Right renal cortex interstitium (tissue), 3 donors: Measurements from ENCODE around the gene PALM. TPM values are rescaled to one million over a fixed set of nuclear protein-coding genes. Genes with fewer than 3 reads are reported as not detected.

Source experiments
- DNase-seq, 3 donors: peaks; one replicate each; pipeline ENCODE4 v3.0.0-alpha.2; 2013; ENCODE audit warnings: low read depth in 3 of 3, low spot score in 2 of 3
- polyA plus RNA-seq, 3 donors: library from polyadenylated mRNA; unstranded; fragments of 120-200 nt; gene quantifications; one replicate each; pipeline ENCODE4 v1.2.1, GENCODE V29; 2013; ENCODE audit not compliant: insufficient read length in 3 of 3

The PALM gene
- polyA plus RNA-seq, 3 donors = 62.7 to 78.6 (median 77.9) TPM

GRCh38 chr19:796692-797527, 88.2 kb downstream of the PALM start, which contains the start of gene PTBP1:
TSS of gene PTBP1 (plus strand) at chr19:797452. CDS start at chr19:797498, 46 bp downstream.
- DNase-seq = peak; percentile 99

Other genes starting within 250 kb of the PALM start
- gene SHC2, start 247.9 kb upstream of the PALM start, polyA plus RNA-seq = 10 to 100 TPM; 21.5 to 25.9 (median 21.5) TPM
- gene MADCAM1, start 212.4 kb upstream of the PALM start, polyA plus RNA-seq = 1 to 10 TPM; 2.3 to 3.9 (median 2.3) TPM
- gene TPGS1, start 201.4 kb upstream of the PALM start, polyA plus RNA-seq = 1 to 10 TPM; 4.3 to 6.7 (median 5.8) TPM
- 10 to 100 TPM; 53.8 to 68.8 (median 55.4) TPM for gene CDC34, start 177.2 kb upstream of the PALM start, polyA plus RNA-seq
- under 1 TPM in 1 of 3 donors, not detected in 2; 0.12 TPM for gene GZMM, start 164.9 kb upstream of the PALM start, polyA plus RNA-seq
- 100 to 1,000 TPM; 377 to 439 (median 378) TPM for gene BSG, start 136.3 kb upstream of the PALM start, polyA plus RNA-seq
- under 1 TPM; 0.17 to 0.25 (median 0.24) TPM for gene HCN2, start 119.1 kb upstream of the PALM start, polyA plus RNA-seq
- 10 to 100 TPM; 55.5 to 58.1 (median 56.1) TPM for gene POLRMT, start 75.4 kb upstream of the PALM start, polyA plus RNA-seq
- under 1 TPM; 0.32 to 0.42 (median 0.35) TPM for gene FGF22, start 69.1 kb upstream of the PALM start, polyA plus RNA-seq
- gene RNF126, start 45.7 kb upstream of the PALM start, polyA plus RNA-seq = 10 to 100 TPM; 18.8 to 22.9 (median 21.4) TPM
- gene FSTL3, start 32.5 kb upstream of the PALM start, polyA plus RNA-seq = 10 to 100 TPM; 15.1 to 16.2 (median 16.2) TPM
- under 1 TPM; 0.13 to 0.19 (median 0.15) TPM for gene PRSS57, start 13.5 kb upstream of the PALM start, polyA plus RNA-seq
- gene MISP, start 42.2 kb downstream of the PALM start, polyA plus RNA-seq = 1 to 10 TPM; 6.4 to 7.6 (median 6.5) TPM
- 100 to 1,000 TPM; 356 to 395 (median 364) TPM for gene PTBP1, start 88.5 kb downstream of the PALM start, polyA plus RNA-seq
- 10 to 100 TPM in 2 of 3 donors, 1 to 10 TPM in 1; 9.5 to 12.3 (median 11.1) TPM for gene PLPPR3, start 113.0 kb downstream of the PALM start, polyA plus RNA-seq
- gene AZU1, start 118.9 kb downstream of the PALM start, polyA plus RNA-seq = 1 to 10 TPM in 1 of 3 donors, under 1 TPM in 2; 0.31 to 1.1 (median 0.83) TPM
- 1 to 10 TPM in 1 of 3 donors, under 1 TPM in 2; 0.32 to 1.6 (median 0.78) TPM for gene PRTN3, start 132.1 kb downstream of the PALM start, polyA plus RNA-seq
- under 1 TPM in 2 of 3 donors, not detected in 1; 0.29 to 0.51 TPM for gene ELANE, start 143.4 kb downstream of the PALM start, polyA plus RNA-seq
- gene CFD, start 150.7 kb downstream of the PALM start, polyA plus RNA-seq = 1 to 10 TPM; 1.4 to 2.0 (median 2.0) TPM
- gene MED16, start 184.3 kb downstream of the PALM start, polyA plus RNA-seq = 10 to 100 TPM; 41.8 to 54.4 (median 43.9) TPM
- gene RNU6-9, start 184.5 kb downstream of the PALM start, polyA plus RNA-seq = not detected
- gene R3HDM4, start 204.3 kb downstream of the PALM start, polyA plus RNA-seq = 10 to 100 TPM; 32.0 to 37.7 (median 34.1) TPM
- gene KISS1R, start 208.4 kb downstream of the PALM start, polyA plus RNA-seq = under 1 TPM; 0.19 to 0.67 (median 0.43) TPM
- 10 to 100 TPM; 16.2 to 18.9 (median 17.1) TPM for gene ARID3A, start 217.1 kb downstream of the PALM start, polyA plus RNA-seq